K562 (cell line): Measurements from ENCODE around the gene CELF4.

Source experiments
- ARNT ChIP-seq, 2 experiments: fragments of 450-650 bp; IDR thresholded peaks; 2 replicates each; pipeline ENCODE4 v1.6.1; 2016; ENCODE audit warnings: mild to moderate bottlenecking in 1 of 2
- CHD1 ChIP-seq: fragments of 200-600 bp; sonication (generic); IDR thresholded peaks from one replicate; pipeline ENCODE4 v1.6.1; 2012; ENCODE audit warnings: mild to moderate bottlenecking, moderate library complexity, low read length, inconsistent platforms
- CTCF ChIP-seq, 3 experiments: IDR thresholded peaks in 2 of 3; conservative IDR thresholded peaks in 1 of 3; 2 replicates each; pipeline ENCODE4 v1.5.1; 2011 to 2012; ENCODE audit warnings: low read length in 3 of 3, mild to moderate bottlenecking in 3 of 3, control low read depth in 2 of 3, improper control_type of control experiment in 1 of 3, inconsistent platforms in 1 of 3, low read depth in 1 of 3, mixed read lengths in 1 of 3, moderate library complexity in 1 of 3; ENCODE audit not compliant: insufficient read depth in 2 of 3
- DIDO1 ChIP-seq: fragments of 450-650 bp; IDR thresholded peaks from 2 replicates; pipeline ENCODE4 v1.6.1; 2016; ENCODE audit warnings: low read depth, missing biosample characterization, missing genetic modification characterization
- EP300 ChIP-seq: IDR thresholded peaks from 2 replicates; pipeline ENCODE4 v1.6.1; 2012; ENCODE audit warnings: low read length, improper control_type of control experiment
- EZH2 ChIP-seq: IDR thresholded peaks from 2 replicates; pipeline ENCODE4 v1.6.1; 2012; ENCODE audit warnings: low read depth, mild to moderate bottlenecking, inconsistent platforms, low read length, borderline replicate concordance
- HCFC1 ChIP-seq: IDR thresholded peaks from 2 replicates; pipeline ENCODE4 v1.6.1; 2012; ENCODE audit warnings: low read depth, low read length, improper control_type of control experiment
- JUN ChIP-seq, 2 experiments: sonication (generic) in 1 of 2; formaldehyde crosslinking in 1 of 2; IDR thresholded peaks; 2 replicates each; pipeline versions ENCODE4 v1.6.1 to v1.8.0; 2012 to 2022; ENCODE audit warnings: borderline replicate concordance in 2 of 2, mild to moderate bottlenecking in 2 of 2, improper control_type of control experiment in 1 of 2, low read depth in 1 of 2, low read length in 1 of 2, missing genetic modification reagents in 1 of 2
- MBD2 ChIP-seq: sonication (generic); IDR thresholded peaks from 2 replicates; pipeline ENCODE4 v1.6.1; 2016; ENCODE audit warnings: low read depth, borderline replicate concordance
- PCBP1 ChIP-seq: fragments of 200-400 bp; formaldehyde crosslinking; IDR thresholded peaks from 2 replicates; pipeline ENCODE4 v1.6.1; 2018; ENCODE audit warnings: mild to moderate bottlenecking, low read depth, low read length; ENCODE audit not compliant: poor library complexity, severe bottlenecking
- REST ChIP-seq, 2 experiments: fragments of 450-650 bp; formaldehyde crosslinking in 1 of 2; IDR thresholded peaks; 2 replicates each; pipeline versions ENCODE4 v1.4.0 to v1.6.1; 2014 to 2020; ENCODE audit warnings: mild to moderate bottlenecking in 2 of 2, borderline replicate concordance in 1 of 2, low read depth in 1 of 2
- SMAD1 ChIP-seq: fragments of 150-350 bp; IDR thresholded peaks from 2 replicates; pipeline ENCODE4 v1.6.1; 2014; ENCODE audit warnings: low read length, low read depth; ENCODE audit not compliant: partially characterized antibody
- ZNF609 ChIP-seq: sonication (generic); formaldehyde crosslinking; IDR thresholded peaks from 2 replicates; pipeline ENCODE4 v1.8.1; 2023; ENCODE audit warnings: missing genetic modification reagents, mild to moderate bottlenecking, borderline replicate concordance
- ZNF77 ChIP-seq: fragments of 250-450 bp; sonication (Bioruptor Pico); IDR thresholded peaks from 2 replicates; pipeline ENCODE4 v1.5.0; 2020

GRCh38 chr18:37458697-37459096, 106.9 kb downstream of the CELF4 start:
- TF ChIP-seq ARNT (IDR thresholded peaks at IDR 0.05) (no peak), MBD2 (no peak), CHD1 (no peak), REST (IDR thresholded peaks at IDR 0.05; ENCODE audit: borderline replicate concordance) (no peak), REST (CRISPR knock-in tag; IDR thresholded peaks at IDR 0.05; ENCODE audit: low read depth) (no peak), PCBP1 (no peak), ZNF77 (CRISPR knock-in tag) (no peak), CTCF (IDR thresholded peaks at IDR 0.05 in 2 of 3, conservative IDR thresholded peaks at IDR 0.05 in 1 of 3; ENCODE audit: insufficient read depth in 2 of 3, low read depth in 1 of 3, low read length in 3 of 3) (no peak), EZH2 (no peak), EP300 (no peak), HCFC1 (no peak), JUN (IDR thresholded peaks at IDR 0.05; ENCODE audit: borderline replicate concordance, low read depth, low read length) (no peak), JUN (CRISPR knock-in tag; IDR thresholded peaks at IDR 0.05; ENCODE audit: borderline replicate concordance) (no peak), ZNF609 (CRISPR knock-in tag) (no peak), SMAD1 (no peak), DIDO1 (tag) (no peak)
